Activated CD4-positive, CD25-positive, alpha-beta regulatory T cell (primary cell): ENCODE measurements around the gene PPFIA2.

ENCODE experiments used
- DNase-seq, 4 experiments: peaks; one replicate each; lab custom pipeline; 2025; lab: John Stamatoyannopoulos, UW

Gene PPFIA2

DNA sequence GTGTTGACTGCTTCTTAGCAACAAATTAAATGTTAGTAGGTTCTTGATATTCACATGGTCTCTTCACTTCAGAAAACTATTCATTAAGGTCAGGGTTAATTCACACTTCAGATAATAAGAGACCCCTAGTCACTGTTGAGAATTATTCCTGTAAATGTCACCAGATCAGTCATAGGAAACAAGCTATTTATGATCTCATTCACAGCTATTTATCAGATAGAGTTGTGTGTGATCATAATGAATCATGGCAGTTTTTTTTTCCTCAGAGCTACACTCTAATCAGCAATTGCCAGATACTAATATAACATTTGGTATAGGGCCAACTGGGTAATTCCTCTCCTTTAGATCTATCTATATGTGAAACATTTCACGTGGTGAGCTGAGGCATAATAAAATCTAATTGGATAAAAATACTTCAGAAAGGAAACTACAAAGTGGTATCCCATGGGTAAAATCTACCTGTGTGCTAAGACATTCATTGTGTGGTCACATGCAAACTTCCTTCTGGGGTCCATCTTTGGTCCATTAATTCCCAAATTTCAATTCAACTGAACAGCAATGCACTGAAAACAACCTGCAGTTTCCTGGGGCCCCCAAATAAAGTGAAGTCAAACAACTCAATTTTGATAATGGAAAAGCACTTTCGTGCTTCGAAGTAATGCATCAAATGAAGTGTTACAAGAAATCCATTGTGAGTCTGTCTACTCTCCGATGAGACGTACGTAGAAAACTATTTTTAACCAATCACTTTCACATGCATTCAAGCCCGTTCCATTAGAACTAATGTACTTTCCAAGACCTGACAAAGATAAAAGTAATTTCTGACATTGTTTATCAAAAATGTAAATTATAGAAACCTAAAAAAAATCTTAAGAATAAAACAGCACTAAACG lies 484.3 kb downstream of the PPFIA2 start:
- no peak for DNase-seq

DNA sequence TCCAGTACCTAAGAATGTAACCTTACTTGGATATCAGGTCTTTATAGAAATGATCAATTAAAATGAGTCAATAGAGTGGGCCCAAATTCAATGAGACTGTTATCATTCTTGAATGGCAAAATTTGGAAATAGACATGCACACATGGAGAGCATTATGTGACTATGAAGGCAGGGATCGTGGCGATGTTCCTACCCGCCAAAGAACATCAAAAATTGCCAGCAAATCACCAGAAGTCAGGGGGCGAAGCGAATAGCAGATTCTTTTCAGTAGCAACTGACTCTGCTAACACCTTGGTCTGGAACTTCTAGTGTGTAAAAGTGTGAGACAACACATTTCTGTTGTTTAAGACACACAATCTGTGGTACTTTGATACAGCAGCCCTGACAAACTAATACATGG lies 488.8 kb downstream of the PPFIA2 start:
- DNase-seq: no peak

DNA sequence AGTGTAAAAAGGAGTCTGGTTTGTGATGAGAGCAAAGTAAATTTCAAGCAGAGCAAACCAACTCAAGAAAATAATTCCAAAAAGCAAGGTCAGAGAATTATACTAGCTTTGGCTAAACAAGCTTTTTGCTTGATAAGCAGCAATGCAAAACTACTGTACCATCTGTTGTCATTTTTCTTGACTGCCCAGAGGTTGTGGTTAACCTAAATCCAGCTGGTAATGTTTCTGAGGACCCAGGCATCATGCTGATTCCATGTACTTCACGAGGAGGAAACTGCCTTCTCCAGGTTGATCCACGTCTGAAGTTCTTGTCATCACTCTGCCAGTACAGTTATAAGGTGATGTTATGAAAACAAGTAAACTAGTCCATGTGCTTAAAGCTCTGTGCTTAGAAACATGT lies 496.1 kb downstream of the PPFIA2 start:
- DNase-seq: no peak

DNA sequence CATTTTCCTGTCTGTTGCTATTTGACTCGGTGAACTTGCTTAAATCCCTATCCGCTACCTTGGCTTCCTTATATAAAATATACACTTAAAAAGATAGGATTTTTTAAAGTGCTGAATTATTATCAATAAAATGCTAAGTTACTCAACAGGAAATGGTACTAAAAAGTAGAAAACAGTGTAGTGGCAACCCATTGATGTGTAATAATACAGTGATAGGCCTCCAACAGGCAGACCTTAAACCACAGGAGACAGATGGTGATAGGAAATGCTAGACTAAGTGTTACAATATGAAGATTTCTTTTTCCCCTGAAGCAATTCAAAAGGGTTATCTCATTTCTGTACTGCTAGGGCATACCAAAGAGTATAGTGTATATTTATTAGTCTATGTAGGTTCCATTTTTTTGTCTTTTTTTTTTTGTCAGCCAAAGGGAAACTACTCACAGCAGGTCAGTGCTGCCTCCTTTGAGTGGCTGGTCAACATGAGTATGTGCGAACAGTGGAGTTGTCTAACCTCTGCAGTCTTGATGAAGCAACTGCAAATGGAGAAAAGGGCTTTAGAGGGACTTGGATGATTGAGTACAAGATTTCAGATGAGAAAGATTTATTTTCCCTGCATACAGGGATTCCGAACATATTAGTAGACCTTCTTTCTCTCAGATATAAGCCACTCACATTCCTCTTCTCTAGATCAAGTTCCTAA lies 497.5 kb downstream of the PPFIA2 start:
- DNase-seq: no peak

DNA sequence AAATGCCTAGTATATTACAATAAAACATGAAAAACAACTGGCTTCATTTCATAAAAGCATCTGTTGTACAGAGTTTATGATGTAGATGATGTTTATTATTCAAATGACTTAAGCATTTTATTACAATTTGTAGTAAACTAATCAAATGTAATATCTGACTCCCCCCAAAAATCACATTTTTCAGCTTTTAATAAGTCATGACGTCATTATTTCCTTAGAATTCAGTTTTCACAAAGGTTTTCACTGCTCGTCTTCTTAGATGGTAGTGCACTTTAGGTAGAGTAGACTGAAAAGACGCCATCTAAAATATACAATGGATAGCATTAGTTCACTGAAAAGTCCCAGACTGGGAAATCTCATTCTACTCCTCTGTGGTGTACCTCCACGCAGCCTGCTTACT lies 499.8 kb downstream of the PPFIA2 start:
- DNase-seq: no peak

DNA sequence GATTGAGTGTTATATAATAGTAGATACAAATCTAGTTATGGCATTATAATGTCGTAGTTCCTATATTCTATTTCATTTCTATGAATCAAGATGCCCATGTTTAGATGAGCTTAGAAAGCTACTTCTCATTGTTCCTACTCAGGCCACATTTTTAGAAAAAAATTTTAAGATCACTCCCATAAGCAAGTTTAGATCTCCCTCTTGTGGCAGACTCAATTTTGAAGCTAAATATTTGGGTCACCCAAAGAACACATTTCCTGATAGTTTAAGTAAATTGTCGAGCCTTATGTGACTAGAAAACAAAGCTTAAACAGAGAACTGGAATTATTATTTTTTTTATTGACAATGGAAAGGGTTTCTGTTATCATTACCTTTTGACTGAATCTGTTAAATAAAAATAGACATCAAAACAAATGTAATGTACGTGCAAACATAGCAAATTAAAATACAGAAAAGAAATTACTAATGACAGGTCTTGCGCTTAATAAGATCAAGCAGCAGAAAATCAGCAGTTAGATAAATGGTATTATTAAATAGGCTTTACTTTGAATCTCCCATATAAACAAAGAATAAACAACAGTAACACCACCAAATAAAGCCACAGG lies 501.1 kb downstream of the PPFIA2 start:
- no peak for DNase-seq

DNA sequence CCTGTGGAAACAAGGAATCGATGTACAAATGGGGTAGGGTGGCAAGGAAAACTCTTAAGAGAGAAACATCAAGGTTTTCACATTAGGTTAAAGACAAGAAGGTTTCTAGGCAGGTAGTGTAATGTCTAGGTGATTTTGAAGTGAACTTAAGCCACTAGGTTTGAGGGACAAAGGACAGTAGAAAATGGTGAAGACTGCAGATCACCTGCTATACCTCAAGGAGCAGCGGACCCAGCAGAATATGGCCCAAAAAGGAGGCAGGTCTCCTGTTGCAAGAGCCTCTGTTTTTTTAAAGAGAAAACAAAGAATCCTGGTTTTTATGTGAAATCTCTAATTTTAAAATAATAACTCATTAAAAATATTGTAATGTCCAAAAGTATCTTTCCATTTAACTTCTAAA lies 503.2 kb downstream of the PPFIA2 start:
- DNase-seq: no peak

DNA sequence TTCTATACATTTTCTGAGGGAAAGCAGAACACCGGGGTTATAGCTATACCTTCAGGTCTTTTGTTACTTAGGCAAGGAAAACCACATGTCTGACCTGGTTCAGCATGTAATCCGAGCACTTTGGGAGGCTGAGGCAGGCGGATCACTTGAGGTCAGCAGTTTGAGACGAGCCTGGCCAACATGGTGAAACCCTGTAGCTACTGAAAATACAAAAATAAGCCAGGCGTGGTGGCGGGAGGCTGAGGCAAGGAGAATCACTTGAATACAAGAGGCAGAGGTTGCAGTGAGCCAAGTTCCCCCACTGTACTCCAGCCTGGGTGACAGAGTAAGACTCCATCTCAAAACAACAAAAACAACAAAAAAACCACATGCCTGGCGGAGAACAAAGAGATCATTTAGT lies 503.7 kb downstream of the PPFIA2 start:
- no peak for DNase-seq

DNA sequence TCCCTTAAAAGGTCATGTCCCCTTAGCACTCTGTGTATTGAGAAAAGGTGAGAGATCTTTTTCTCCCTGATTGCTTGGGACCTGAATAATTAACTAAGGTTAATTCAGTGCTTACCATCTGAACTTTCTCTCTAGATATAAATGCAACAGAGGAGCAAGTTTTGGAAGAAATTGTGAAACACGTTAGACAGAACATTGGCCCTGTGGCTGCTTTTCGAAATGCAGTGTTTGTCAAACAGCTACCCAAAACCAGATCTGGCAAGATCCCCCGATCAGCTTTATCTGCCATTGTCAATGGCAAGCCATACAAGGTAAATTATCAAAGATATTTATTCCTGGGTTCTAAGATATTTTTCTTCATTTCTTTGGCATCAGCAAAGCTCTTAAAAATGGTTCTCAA lies 505.8 kb downstream of the PPFIA2 start:
- no peak for DNase-seq

DNA sequence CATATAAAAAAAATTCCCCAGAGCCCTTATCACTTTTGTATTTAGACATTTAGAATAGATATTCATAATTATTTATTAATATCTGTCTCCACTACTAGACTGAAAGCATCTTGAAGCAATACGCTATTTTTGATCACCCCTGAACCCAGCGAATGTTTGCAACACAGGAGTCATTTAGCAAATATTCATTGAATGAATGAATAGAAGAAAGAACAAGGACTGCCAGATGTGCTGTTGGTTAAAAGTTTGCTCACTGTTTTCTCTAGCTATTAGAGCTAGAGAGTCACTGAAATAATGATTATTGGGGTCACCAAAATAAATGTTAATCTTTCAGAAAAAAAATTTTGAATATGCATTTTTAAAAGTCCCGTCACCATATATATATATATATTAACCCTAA lies 506.9 kb downstream of the PPFIA2 start:
- DNase-seq: no peak

DNA sequence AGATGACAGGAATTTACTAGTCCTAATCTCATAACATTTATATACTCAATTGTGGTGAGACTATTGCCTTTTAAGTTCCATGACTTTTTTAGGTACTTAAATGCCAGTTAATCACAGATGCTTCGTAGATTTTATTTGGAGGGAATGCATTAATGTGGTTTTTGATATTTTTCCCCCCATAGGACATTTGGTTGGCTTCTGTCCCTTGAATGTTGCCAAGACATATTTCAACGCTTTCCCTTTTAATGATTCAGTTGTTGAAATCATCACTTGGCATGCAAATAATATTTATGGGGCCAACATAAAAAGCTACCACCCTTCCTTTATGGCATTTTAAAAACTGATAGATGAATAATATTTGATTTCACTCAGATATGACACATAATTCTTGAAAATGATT lies 509.2 kb downstream of the PPFIA2 start:
- no peak for DNase-seq

DNA sequence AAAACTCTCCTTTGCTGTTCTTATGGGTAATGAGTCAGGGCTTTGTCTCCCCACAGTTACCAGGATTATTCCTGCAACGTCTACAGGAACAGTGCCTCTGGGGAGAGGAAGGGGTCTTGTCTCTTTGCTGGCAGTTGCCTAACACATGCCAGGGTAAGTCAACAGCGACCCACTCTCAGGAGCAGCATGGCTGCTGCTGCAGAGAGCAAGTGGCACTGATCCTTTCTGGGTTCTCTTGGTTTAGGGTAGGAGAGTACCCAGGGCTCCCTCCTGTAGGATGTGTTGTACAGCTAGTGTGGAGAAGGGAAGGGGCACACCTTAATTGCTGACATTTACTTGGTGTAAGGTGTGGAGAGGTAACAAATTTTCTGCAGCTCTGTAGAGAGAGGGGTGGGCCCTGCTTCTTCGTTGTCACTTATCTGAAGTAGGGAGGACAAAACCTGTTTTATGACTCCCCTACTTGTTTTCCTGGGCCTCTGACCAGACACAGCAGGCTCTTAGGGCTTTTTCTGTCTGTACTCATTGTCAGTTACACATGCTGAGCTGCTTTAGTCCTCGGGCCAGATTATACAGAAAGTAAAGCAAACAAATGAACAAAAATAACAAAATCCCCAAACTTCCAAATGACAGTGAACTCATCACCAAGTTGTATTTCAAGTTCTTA lies 513.1 kb downstream of the PPFIA2 start:
- no peak for DNase-seq

DNA sequence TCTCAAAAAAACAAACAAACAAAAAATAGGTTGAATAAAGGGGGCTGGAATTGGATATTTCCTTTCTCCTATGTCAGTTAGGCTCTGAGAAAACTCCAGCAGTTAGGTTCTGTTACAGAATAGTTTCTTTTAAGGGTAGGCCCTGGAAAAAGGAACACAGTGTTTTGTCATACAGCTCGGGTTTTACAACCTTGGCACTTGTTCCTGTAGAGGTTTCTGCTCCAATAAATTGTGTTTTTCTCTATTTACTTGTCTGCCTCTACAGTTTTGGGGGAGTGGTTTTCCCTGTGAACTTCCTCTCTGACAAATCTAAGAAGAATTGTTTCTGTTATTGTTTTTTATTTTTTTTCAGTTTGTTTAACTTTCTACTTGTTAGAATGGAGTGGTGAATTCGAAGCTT lies 513.7 kb downstream of the PPFIA2 start:
- no peak for DNase-seq

DNA sequence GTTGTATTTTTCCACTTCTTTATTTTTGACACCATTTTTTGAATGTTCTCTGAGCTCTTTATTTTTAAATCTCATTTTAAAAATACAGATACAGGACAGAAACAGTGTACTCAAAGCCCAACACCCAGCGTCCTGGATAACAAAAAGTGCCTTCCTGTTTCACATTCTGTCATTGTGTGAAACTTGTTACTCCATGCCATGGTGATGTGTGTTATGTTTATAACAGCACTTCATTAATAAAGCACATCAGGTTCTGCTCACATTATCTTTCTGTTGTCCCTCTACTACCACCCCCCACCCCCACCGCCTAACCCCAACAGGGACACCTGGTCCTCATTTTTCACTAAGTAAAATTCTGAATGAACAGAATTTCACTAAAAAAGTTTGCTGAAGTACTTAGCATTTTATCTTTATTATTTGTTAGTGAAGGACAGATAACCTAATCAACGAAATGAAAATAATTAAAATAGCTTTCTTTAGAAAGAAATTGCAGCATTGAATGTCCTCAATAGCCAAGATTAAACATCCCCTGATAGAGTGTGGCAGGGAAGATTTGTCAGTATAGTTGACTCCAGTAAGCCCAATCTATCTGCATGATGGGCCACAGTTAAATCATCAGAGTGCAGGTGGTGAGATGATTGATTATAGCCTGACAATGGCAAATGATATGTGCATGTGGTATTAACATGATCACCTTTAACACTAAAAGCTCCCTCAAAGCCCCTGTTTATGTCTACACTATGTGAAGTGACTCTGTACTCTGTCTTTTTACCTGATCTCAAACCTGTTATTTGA lies 527.4 kb downstream of the PPFIA2 start:
- DNase-seq: no peak

DNA sequence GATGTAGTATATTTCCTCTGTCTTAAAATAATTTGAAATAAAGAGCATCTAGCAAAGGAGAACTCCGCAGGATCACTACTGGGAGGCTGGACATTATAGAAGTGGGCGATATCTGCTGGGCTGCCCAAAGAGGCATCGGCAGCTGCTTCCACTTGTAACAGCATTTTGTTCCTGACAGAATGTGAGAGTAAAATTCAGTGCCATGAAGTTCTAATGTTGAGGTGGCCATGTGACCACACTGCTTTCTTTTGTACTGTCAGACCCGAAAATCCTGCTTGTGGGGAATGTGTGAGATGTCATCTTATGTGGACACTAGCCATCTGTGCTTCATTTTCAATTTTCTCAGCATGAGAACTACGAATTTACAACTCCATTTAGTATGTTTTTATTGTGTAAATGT lies 529.4 kb downstream of the PPFIA2 start:
- DNase-seq: no peak

DNA sequence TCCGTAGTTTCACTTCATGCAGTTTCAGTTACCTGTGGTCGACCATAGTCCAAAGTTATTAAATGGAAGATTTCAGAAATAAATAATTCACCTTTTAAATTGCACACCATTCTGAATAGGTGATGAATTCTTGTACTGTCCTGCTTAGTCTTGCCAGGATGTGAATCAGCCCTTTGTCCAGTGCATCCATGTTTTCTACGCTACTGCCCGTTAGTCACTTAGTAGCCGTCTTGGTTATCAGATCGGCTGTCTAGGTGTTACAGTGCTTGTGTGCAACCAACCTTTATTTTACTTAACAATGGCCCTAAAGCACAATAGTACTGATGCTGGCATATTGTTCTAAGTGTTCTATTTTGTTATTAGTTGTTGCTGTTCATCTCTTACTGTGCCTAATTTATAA lies 534.5 kb downstream of the PPFIA2 start:
- no peak for DNase-seq

DNA sequence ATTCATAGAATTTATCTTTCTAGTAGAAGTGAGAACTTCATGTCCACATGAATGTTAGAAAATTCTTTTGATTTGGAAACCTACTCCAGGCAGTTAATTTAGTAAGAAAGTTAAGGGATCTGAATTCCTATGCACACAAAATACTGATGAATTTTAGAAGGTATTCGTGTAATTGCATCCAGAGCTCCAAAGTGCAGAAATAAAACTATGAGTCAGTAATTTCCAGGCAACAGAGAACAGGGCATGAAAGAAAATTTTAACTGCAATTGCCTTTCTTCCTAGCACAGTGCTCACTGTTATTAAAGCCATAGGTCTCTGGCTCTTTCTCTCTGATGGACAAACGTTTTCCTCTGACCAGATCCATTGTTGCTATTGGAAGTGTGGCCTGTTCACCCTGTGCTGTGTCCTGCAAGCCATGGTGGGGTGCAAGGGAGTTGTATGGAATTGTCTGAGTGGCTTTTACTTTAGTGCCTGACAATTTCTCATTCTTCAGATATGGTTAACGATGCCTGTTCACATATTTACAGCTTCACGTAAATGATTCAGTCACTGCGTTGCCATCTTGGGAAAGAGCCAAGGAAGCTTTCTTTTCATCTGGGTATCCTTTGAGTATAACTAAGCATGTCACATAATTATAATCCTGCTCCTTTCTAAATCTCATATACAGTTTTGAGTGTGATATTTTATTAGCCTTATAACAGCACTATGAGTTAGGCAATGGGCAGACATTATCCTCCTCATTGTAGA lies 536.1 kb downstream of the PPFIA2 start:
- DNase-seq: no peak

DNA sequence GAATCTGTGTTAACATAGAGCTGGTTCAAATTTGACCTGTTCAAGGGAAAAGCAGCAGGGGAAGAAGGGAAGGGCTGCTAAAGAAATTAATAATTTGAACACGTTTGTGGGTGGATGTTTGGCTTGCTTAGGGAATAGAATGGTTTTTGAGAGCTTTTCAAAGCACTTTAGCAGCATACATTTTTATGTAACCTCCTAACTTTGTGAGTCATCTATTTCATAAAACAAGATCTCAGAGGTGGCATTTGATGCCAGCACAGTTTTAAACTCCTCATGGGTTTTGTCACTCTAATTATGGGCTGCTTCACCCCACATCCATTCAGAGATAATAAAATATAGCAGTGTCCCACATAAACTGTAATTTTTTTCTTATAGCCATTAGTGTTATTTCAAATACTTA lies 537.5 kb downstream of the PPFIA2 start:
- DNase-seq: no peak

DNA sequence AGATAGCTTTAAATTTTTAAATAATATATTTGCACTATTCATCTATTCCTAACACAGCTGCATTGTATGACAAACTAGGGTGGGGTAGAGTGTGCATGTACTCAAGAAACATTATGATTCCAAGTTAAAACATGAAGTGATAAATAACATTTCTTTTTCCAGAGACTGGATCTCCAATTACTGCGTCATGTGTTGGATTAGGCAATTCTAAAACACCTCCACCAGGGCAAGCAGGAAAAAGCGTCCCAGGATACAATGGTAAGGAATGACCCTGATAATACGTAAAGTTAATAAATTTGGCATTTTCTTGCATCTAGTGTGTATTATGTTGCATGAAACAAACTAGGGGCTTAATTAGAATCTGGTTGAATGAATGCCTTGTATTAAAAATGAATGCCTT lies 542.4 kb downstream of the PPFIA2 start:
- DNase-seq: no peak

DNA sequence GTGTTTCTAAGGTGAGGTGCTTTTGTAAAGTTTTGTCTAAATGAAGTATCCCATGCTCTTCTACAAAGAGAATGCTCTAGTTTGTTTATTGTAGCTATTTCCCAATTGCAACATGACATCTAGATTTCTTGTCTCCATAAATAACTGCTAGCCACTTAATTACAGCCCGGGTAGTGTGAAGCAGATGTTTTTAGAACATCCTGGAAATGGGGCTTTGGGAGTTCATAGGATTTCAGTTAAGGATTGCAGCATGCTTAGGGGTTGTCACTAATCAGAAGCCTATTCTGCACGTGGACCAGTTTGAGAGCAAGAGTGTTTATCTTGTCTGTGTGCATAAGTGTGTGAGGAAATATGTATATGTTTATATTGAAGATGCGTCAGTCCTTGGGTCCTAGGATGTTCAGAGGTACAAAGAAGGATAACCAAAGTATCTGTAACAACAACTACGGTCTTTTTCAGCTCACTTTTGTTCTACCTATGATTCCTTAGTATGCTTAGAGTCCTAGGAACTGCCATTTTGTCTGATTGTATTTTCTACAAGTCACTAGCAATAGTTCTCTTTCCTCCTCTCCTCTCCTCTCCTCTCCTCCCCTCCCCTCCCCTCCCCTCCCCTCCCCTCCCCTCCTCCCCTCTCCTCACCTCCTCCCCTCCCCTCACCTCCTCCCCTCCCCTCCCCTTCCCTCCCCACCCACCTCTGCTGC lies 546.0 kb downstream of the PPFIA2 start:
- no peak for DNase-seq
